ENCODE results near the gene CDC42EP3.

CDC42EP3 gene

DNA sequence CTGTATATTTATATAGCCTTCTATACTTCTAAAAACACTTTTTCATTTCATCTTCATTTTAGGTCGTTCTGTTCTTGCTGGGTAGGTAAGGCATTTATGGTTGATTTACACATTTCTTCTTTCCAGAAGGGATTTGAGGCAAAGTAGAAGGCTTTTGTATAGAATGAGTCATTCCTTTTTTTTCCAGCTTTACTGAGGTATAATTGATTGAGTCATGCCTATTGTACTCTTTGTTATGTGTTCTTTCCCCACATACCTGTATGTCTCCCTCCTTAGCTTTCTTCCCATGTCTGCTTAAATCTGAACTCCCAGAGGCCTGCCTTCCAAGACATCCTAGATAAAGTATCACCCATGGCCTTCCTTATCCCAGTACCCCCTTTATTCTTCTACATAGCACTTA is 4.8 kb upstream of the CDC42EP3 start:
- no peak overlapping the region for H3K4me3 ChIP-seq (ENCODE audit: low read length)
- no peak for TF ChIP-seq CTCF (IDR thresholded peaks at IDR 0.05; ENCODE audit: insufficient read depth, low read depth, low read length, missing control alignments)
- DNase-seq (ENCODE audit: low read depth) = peak; percentile 81

- TF ChIP-seq CTCF (IDR thresholded peaks at IDR 0.05; ENCODE audit: insufficient read depth, low read depth, low read length, missing control alignments) = no peak
- DNase-seq (ENCODE audit: low read depth) = no peak
- no peak overlapping the region for H3K4me3 ChIP-seq (ENCODE audit: low read length)
Measured at GRCh38 chr2:37674946-37675345, 3.5 kb upstream of the CDC42EP3 start.

DNA sequence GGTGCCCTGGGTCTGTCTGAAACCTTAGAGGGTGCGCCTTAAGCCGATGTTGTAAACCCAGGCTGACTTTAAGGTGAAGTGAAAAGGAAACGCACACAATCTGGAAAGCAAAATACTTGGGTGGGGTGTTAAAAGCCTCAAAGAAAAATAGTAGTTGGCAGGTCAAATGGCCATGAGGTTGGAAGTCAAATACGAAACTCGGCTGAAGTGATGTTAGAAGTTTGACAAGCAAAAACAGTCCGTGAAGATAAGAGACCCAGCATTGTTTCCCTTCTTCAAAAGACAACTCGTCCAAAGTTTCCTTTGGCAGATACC is 1.4 kb upstream of the CDC42EP3 start:
- peak overlapping the region; percentile 71 for H3K4me3 ChIP-seq (ENCODE audit: low read length)
- no peak for DNase-seq (ENCODE audit: low read depth)
- TF ChIP-seq CTCF (IDR thresholded peaks at IDR 0.05; ENCODE audit: insufficient read depth, low read depth, low read length, missing control alignments) = no peak

GRCh38 chr2:37672104-37672869 is 845 bp upstream of the CDC42EP3 start:
- DNase-seq (ENCODE audit: low read depth) = peak; percentile 90
- TF ChIP-seq CTCF (IDR thresholded peaks at IDR 0.05; ENCODE audit: insufficient read depth, low read depth, low read length, missing control alignments) = no peak
- H3K4me3 ChIP-seq (ENCODE audit: low read length) = peak overlapping the region; percentile 71

GRCh38 chr2:37671816-37672103 is 318 bp upstream of the CDC42EP3 start:
- no peak for TF ChIP-seq CTCF (IDR thresholded peaks at IDR 0.05; ENCODE audit: insufficient read depth, low read depth, low read length, missing control alignments)
- H3K4me3 ChIP-seq (ENCODE audit: low read length) = peak overlapping the region; percentile 71
- DNase-seq (ENCODE audit: low read depth) = no peak

GRCh38 chr2:37670378-37671008 is 949 bp downstream of the CDC42EP3 start:
- H3K4me3 ChIP-seq (ENCODE audit: low read length) = peak overlapping the region; percentile 87
- DNase-seq (ENCODE audit: low read depth) = no peak
- no peak for TF ChIP-seq CTCF (IDR thresholded peaks at IDR 0.05; ENCODE audit: insufficient read depth, low read depth, low read length, missing control alignments)

- H3K4me3 ChIP-seq (ENCODE audit: low read length) = peak overlapping the region; percentile 87
Measured at GRCh38 chr2:37669446-37669845, 2.0 kb downstream of the CDC42EP3 start.

More at GRCh38 chr2:37669446-37669845, 2.0 kb downstream of the CDC42EP3 start:
- DNase-seq (ENCODE audit: low read depth) = no peak
- TF ChIP-seq CTCF (IDR thresholded peaks at IDR 0.05; ENCODE audit: insufficient read depth, low read depth, low read length, missing control alignments) = no peak

Data from epithelial cell of esophagus (primary cell).